Suprapubic skin (tissue), 4 donors: Measurements from ENCODE around the gene CNTN4. TPM values are rescaled to one million over a fixed set of nuclear protein-coding genes. Genes with fewer than 3 reads are reported as not detected.

ENCODE experiments used
- DNase-seq, 2 donors: peaks; one replicate each; pipeline ENCODE4 v3.0.0-alpha.2; 2019; ENCODE audit warnings: low spot score in 2 of 2
- H3K27ac ChIP-seq: fragments of 200-600 bp; sonication (generic); one replicate; pipeline ENCODE4 v1.5.1; 2019
- H3K27me3 ChIP-seq: fragments of 200-600 bp; sonication (generic); one replicate; pipeline ENCODE4 v1.5.1; 2019
- H3K36me3 ChIP-seq: fragments of 200-600 bp; sonication (generic); one replicate; pipeline ENCODE4 v1.5.1; 2019
- H3K4me1 ChIP-seq: fragments of 200-600 bp; sonication (generic); one replicate; pipeline ENCODE4 v1.5.1; 2019
- H3K4me3 ChIP-seq: fragments of 200-600 bp; sonication (generic); one replicate; pipeline ENCODE4 v1.5.1; 2019; ENCODE audit warnings: mild to moderate bottlenecking
- H3K9me3 ChIP-seq: fragments of 200-600 bp; sonication (generic); one replicate; pipeline ENCODE4 v1.5.1; 2019
- CTCF ChIP-seq, 2 donors: fragments of 200-600 bp in 1 of 2; fragments of 450-650 bp in 1 of 2; sonication (generic) in 1 of 2; IDR thresholded peaks; one replicate each; pipeline ENCODE4 v1.5.1; 2016 to 2019; ENCODE audit warnings: antibody characterized with exemption in 2 of 2, mild to moderate bottlenecking in 1 of 2, moderate library complexity in 1 of 2
- EP300 ChIP-seq: sonication (generic); formaldehyde crosslinking; IDR thresholded peaks from one replicate; pipeline ENCODE4 v1.6.1; 2017; ENCODE audit warnings: antibody characterized with exemption
- POLR2A ChIP-seq, 2 donors: fragments of 450-650 bp; IDR thresholded peaks; one replicate each; pipeline ENCODE4 v1.6.1; 2017; ENCODE audit warnings: antibody characterized with exemption in 2 of 2, mild to moderate bottlenecking in 2 of 2, moderate library complexity in 2 of 2
- POLR2AphosphoS5 ChIP-seq, 3 donors: sonication (generic); formaldehyde crosslinking; IDR thresholded peaks; one replicate each; pipeline ENCODE4 v1.6.1; 2017; ENCODE audit warnings: antibody characterized with exemption in 3 of 3
- WGBS: methylation state at CpG from one replicate; pipeline ENCODE4 v1.1.5; 2018; 5-methylcytosine and 5-hydroxymethylcytosine counted together
- total RNA-seq, 4 donors: library from RNA; depleted of rRNA; stranded (reverse); fragments of >200 nt; gene quantifications; one replicate each; pipeline ENCODE4 v1.1.0, GENCODE V29; 2016

Gene CNTN4
- total RNA-seq, 4 donors from 2014 or later: 0.60 to 8.1 (median 7.5) TPM

- Histone ChIP-seq H3K9me3 (no peaks in the 10 kb centered on the region), H3K27ac (no peak overlapping the region), H3K4me1 (peaks cover 23% of the 10 kb centered on the region), H3K36me3 (no peaks in the 10 kb centered on the region), H3K4me3 (peak overlapping the region; percentile 60), H3K27me3 (peaks cover 40% of the 10 kb centered on the region)
- no peak for TF ChIP-seq CTCF (IDR thresholded peaks at IDR 0.05)
- no peak for TF ChIP-seq EP300
- WGBS: under 1% methylated on average over 26 of the region's 58 CpGs
- DNase-seq: no peak
Observed at GRCh38 chr3:2099028-2099671, 484 bp downstream of the CNTN4 start.

GRCh38 chr3:2099779-2100191 is 1.1 kb downstream of the CNTN4 start:
- no peaks in the 10 kb centered on the region for H3K9me3 ChIP-seq
- H3K27ac ChIP-seq: no peak overlapping the region
- H3K4me3 ChIP-seq: peak overlapping the region; percentile 60
- no peaks in the 10 kb centered on the region for H3K36me3 ChIP-seq
- no peak for DNase-seq
- H3K27me3 ChIP-seq: peaks cover 40% of the 10 kb centered on the region
- WGBS: 3% methylated on average over 26 of the region's 26 CpGs
- peaks cover 23% of the 10 kb centered on the region for H3K4me1 ChIP-seq
- TF ChIP-seq CTCF (IDR thresholded peaks at IDR 0.05) (no peak), POLR2AphosphoS5 (IDR thresholded peaks at IDR 0.05) (no peak), POLR2A (IDR thresholded peaks at IDR 0.05) (no peak), EP300 (no peak)

- Histone ChIP-seq H3K27me3 (no peaks in the 10 kb centered on the region), H3K27ac (no peak overlapping the region), H3K36me3 (no peaks in the 10 kb centered on the region), H3K4me1 (no peaks in the 10 kb centered on the region), H3K9me3 (peaks cover 6% of the 10 kb centered on the region), H3K4me3 (no peak overlapping the region)
- TF ChIP-seq POLR2A (IDR thresholded peaks at IDR 0.05): no peak
- no peak for TF ChIP-seq POLR2AphosphoS5 (IDR thresholded peaks at IDR 0.05)
- TF ChIP-seq CTCF (IDR thresholded peaks at IDR 0.05): no peak
- no peak for TF ChIP-seq EP300
- no peak for DNase-seq
- 73% methylated on average over 6 of the region's 6 CpGs for WGBS
Observed at GRCh38 chr3:2106438-2106837, 7.8 kb downstream of the CNTN4 start.

- no peak overlapping the region for H3K27ac ChIP-seq
- H3K27me3 ChIP-seq: no peaks in the 10 kb centered on the region
- TF ChIP-seq EP300: no peak
- no peak for TF ChIP-seq CTCF (IDR thresholded peaks at IDR 0.05)
- TF ChIP-seq POLR2AphosphoS5 (IDR thresholded peaks at IDR 0.05): no peak
- TF ChIP-seq POLR2A (IDR thresholded peaks at IDR 0.05): no peak
- DNase-seq: no peak
- H3K4me3 ChIP-seq: no peak overlapping the region
- peaks cover 6% of the 10 kb centered on the region for H3K9me3 ChIP-seq
- no peaks in the 10 kb centered on the region for H3K36me3 ChIP-seq
- no peaks in the 10 kb centered on the region for H3K4me1 ChIP-seq
- 70% methylated on average over 2 of the region's 2 CpGs for WGBS
Observed at GRCh38 chr3:2110597-2111117, 12.0 kb downstream of the CNTN4 start.

- no peak overlapping the region for H3K27ac ChIP-seq
- DNase-seq: no peak
- TF ChIP-seq CTCF (IDR thresholded peaks at IDR 0.05) (no peak), POLR2AphosphoS5 (IDR thresholded peaks at IDR 0.05) (no peak), POLR2A (IDR thresholded peaks at IDR 0.05) (no peak), EP300 (no peak)
- no peaks in the 10 kb centered on the region for H3K36me3 ChIP-seq
- WGBS: 78% methylated on average over 3 of the region's 3 CpGs
- no peaks in the 10 kb centered on the region for H3K4me1 ChIP-seq
- no peaks in the 10 kb centered on the region for H3K9me3 ChIP-seq
- no peaks in the 10 kb centered on the region for H3K27me3 ChIP-seq
- H3K4me3 ChIP-seq: no peak overlapping the region
Observed at GRCh38 chr3:2114617-2115275, 16.1 kb downstream of the CNTN4 start.
